ENCODE data around the gene PLSCR4. TPM values are rescaled to one million over a fixed set of nuclear protein-coding genes. Genes with fewer than 3 reads are reported as not detected.

Gene PLSCR4
- total and polyA plus RNA-seq, 8 donors: 6.1 to 76.3 (median 18.6) TPM

- no peak overlapping the region for H3K4me3 ChIP-seq
- intact Hi-C loops (cut with DNase I; ENCODE audit: low total_unique reads): no loop called here
- no peak for DNase-seq
- peaks cover 0 to 7% (median 3%) of the 10 kb centered on the region in 3 donors for H3K27me3 ChIP-seq
- H3K9me3 ChIP-seq: no peaks in the 10 kb centered on the region
- TF ChIP-seq CTCF (IDR thresholded peaks at IDR 0.05): no peak
- no peak for TF ChIP-seq EP300 (IDR thresholded peaks at IDR 0.05)
- no peak for TF ChIP-seq POLR2A (IDR thresholded peaks at IDR 0.05)
- no peak for TF ChIP-seq POLR2AphosphoS5 (IDR thresholded peaks at IDR 0.05)
- WGBS, 5 donors: 66 to 80% (median 71%) methylated on average over 2 of the region's 2 CpGs
- H3K4me1 ChIP-seq: peaks cover 15 to 50% (median 27%) of the 10 kb centered on the region in 4 donors
- H3K36me3 ChIP-seq: no peaks in the 10 kb centered on the region
- peak overlapping the region in 3 of 5 donors; percentile 7 to 30 (median 9) for H3K27ac ChIP-seq
These were observed 85.0 kb downstream of the PLSCR4 start for GRCh38 chr3:146165877-146166276.

- intact Hi-C loops (cut with DNase I; ENCODE audit: low total_unique reads): no loop called here
- Histone ChIP-seq H3K27me3 (peaks cover 0 to 13% (median 9%) of the 10 kb centered on the region in 3 donors), H3K36me3 (no peaks in the 10 kb centered on the region), H3K4me3 (no peak overlapping the region), H3K27ac (peak overlapping the region in 3 of 5 donors; percentile 4 to 30 (median 9)), H3K9me3 (no peaks in the 10 kb centered on the region), H3K4me1 (peaks cover 15 to 50% (median 27%) of the 10 kb centered on the region in 4 donors)
- no peak for DNase-seq
- TF ChIP-seq POLR2A (IDR thresholded peaks at IDR 0.05): no peak
- no peak for TF ChIP-seq EP300 (IDR thresholded peaks at IDR 0.05)
- TF ChIP-seq CTCF (IDR thresholded peaks at IDR 0.05): no peak
- no peak for TF ChIP-seq POLR2AphosphoS5 (IDR thresholded peaks at IDR 0.05)
- 72 to 79% (median 76%) methylated on average over 7 of the region's 7 CpGs for WGBS, 5 donors
These were observed 85.7 kb downstream of the PLSCR4 start for GRCh38 chr3:146164971-146165769.

- H3K36me3 ChIP-seq: no peaks in the 10 kb centered on the region
- no peak overlapping the region for H3K4me3 ChIP-seq
- DNase-seq: no peak
- intact Hi-C loops (cut with DNase I; ENCODE audit: low total_unique reads): no loop called here
- peaks cover 15 to 53% (median 28%) of the 10 kb centered on the region in 4 donors for H3K4me1 ChIP-seq
- peaks cover 0 to 13% (median 9%) of the 10 kb centered on the region in 3 donors for H3K27me3 ChIP-seq
- TF ChIP-seq EP300 (IDR thresholded peaks at IDR 0.05): no peak
- TF ChIP-seq CTCF (IDR thresholded peaks at IDR 0.05): no peak
- no peak for TF ChIP-seq POLR2A (IDR thresholded peaks at IDR 0.05)
- no peak for TF ChIP-seq POLR2AphosphoS5 (IDR thresholded peaks at IDR 0.05)
- peak overlapping the region in 1 of 5 donors; percentile 4 for H3K27ac ChIP-seq
- no peaks in the 10 kb centered on the region for H3K9me3 ChIP-seq
These were observed 86.4 kb downstream of the PLSCR4 start for GRCh38 chr3:146164506-146164905.

- DNase-seq: no peak
- Histone ChIP-seq H3K27ac (peak overlapping the region in 1 of 5 donors; percentile 93), H3K9me3 (no peaks in the 10 kb centered on the region), H3K27me3 (peaks cover 0 to 13% (median 9%) of the 10 kb centered on the region in 3 donors), H3K4me1 (peaks cover 15 to 57% (median 30%) of the 10 kb centered on the region in 4 donors), H3K36me3 (no peaks in the 10 kb centered on the region), H3K4me3 (no peak overlapping the region)
- intact Hi-C loops (cut with DNase I; ENCODE audit: low total_unique reads): no loop called here
- TF ChIP-seq CTCF (IDR thresholded peaks at IDR 0.05) (no peak), EP300 (IDR thresholded peaks at IDR 0.05) (no peak), POLR2AphosphoS5 (IDR thresholded peaks at IDR 0.05) (no peak), POLR2A (IDR thresholded peaks at IDR 0.05) (no peak)
These were observed 86.8 kb downstream of the PLSCR4 start for GRCh38 chr3:146164071-146164470.
